ENCODE results near the gene LKAAEAR1.

- TF ChIP-seq CTCF (IDR thresholded peaks at IDR 0.05; ENCODE audit: poor library complexity) (no peak), EZH2 (IDR thresholded peaks at IDR 0.05; ENCODE audit: borderline replicate concordance) (no peak), EZH2phosphoT487 (IDR thresholded peaks at IDR 0.05; ENCODE audit: low read depth, severe bottlenecking, unreplicated experiment) (no peak)
Observed at GRCh38 chr20:64131406-64131805, 47.2 kb upstream of the LKAAEAR1 start.

Measured in hepatocyte (in vitro differentiated cells).